NCI-H82 (cell line): ENCODE results near the gene MAP2.
A peak's percentile ranks its signal among the peaks of the same experiment; 100 is the strongest.

ENCODE experiments used
- DNase-seq: peaks from one replicate; lab custom pipeline; 2025; lab: John Stamatoyannopoulos, UW

The MAP2 gene

DNA sequence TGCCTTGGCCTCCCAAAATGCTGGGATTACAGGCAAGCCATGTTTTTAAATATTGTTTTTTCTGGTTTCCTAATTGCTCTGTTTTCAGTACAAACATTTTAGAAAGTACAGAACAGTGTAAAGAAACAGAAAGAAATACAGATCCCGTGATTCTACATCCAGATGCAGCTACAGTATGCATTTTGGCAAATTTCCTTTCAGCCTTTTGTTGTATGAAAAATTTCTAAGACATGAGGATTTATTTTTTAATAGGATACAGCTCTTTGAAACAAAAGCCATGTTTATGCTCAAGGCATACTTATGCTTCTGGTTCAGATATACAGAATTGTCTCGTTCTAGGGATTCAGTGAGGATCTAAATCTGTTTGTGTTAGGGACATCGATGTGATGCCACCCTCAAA lies 109.5 kb downstream of the MAP2 start:
- DNase-seq = no peak

DNA sequence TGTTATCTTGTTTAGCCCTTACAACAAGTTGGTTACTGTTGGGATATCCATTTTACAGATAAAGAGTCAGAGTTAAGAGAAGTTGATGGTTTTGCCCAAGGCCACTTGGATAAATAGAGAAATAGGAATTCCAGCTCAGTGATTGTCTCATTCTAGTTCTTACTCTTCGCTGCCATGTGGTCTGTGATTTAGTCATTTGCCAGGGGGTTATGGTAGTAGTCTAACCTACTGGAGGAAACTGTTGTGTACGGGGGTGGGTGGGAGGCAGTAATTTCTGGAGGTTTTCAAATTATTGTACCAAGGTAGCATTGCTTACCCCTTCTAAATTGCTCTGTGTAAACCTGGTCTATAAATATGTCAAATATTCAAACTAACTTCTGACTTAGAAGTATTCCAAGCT lies 110.4 kb downstream of the MAP2 start:
- no peak for DNase-seq

DNA sequence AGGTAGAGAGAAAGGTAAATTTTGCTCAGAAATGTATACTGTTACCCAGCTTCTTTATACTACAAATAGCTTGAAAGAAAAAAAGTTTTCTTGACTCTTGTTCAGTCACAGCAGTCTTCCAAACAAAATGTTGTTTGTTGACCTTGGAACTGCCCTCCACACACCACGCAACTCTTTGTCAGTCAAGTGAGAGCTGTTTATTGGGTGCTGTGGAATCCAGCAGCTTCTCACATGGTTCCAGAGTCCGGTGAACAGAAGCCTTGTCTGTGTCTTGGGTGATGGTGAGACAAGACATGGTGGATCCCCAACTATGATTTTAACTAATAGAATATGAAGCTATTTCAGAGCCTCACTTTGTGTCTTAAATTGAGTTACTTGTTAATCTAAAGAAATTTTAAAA lies 112.5 kb downstream of the MAP2 start:
- DNase-seq = no peak

DNA sequence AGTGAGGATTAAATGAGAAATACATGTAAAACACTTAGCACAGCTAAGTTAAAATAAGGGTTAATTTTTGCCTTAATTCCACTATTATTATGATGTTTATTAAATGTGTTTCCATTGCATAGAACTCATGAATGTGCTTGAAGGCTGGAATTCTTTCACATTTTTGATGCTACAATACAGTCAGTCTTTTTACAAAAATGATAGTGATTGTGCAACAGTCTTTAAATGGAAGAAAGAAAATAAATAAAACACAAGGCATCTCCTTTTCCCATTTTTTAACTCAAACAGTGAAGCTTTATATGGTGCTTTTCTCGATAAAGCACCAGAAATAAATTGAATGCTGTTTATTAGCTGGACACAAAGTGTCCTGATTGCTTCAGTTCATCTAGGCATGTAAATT lies 123.9 kb downstream of the MAP2 start:
- no peak for DNase-seq

DNA sequence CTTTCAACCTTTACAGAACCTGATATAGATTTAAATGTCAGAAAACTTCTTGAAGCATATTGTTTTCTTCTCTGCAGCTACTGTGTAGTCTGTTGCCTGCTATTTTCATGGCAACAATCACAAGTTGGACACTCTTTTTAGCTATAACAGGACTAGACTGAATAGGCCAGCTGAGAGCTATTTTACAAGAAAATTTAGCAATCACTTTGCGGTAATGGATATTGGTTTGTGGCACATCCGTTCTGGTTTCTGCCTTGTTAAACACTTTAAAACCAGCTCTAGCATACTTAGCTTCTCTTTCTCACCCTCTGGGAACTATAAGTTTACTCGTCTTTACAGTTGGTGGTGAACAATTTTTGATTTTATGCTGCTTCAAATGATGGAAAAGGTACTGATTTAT lies 125.7 kb downstream of the MAP2 start:
- DNase-seq = no peak

DNA sequence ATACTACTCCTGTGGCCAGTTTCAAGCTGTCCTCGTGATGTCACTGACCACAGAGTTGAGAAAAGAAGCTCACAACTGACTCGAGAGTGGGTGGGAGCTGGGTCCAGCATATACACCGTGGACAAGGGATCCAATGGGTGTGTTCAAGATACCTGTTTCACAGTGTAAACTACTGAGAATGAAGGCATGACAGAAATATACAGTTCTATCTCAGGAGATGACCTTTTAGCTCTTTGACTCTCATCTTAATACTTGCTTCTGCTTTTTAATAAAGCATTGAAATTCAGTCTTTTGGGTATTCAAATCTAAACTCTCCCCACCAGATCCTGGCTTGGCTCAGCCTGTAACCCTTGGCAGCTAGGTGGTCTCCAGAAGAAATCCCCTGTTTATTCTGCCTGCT lies 130.1 kb downstream of the MAP2 start:
- no peak for DNase-seq

DNA sequence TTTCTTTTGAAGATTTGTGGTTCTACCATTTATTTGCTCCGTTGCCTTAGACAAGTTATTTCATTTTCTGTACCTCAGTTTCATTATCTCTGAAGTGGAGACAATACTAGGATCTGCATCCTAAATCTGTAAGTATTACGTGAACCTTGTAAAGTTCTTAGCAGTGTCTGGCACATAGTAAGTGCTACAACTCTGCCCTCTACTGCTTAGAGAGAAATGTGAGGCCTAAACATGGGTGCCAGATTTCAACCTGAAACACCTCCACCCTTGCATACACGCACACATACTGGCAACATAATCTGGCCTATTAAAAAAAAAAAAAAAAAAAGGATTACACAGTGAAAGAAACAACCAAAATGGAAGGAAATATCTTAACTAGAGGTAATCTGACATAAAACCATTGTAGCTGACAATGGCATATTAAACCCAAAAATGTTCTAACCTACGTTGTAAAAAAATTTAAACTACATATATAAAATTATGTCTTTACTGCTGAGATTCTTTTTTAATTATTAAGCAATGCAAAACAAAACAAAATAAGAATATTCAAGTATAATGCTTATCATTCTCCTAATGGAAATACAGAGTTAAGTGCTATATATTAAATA lies 132.6 kb downstream of the MAP2 start:
- DNase-seq = peak; percentile 70

DNA sequence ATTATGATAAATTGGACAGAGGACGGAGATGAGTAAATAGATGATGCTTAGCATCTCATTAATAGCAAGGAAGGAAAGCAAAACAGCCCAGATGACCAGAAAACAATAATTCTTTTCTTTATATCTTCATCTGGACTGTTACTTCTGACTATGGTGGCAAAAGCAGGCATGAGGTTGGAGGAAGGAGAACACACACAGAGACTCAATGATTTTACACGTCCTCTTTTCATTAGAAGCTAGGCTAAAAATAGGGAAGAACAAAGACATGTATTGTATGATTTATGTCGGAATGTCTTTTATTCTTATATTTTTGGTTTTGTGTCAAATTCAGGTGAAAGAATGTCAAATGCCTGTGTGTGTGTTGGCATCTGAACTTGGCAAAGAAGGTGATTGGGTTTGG lies 137.1 kb downstream of the MAP2 start:
- DNase-seq = no peak

DNA sequence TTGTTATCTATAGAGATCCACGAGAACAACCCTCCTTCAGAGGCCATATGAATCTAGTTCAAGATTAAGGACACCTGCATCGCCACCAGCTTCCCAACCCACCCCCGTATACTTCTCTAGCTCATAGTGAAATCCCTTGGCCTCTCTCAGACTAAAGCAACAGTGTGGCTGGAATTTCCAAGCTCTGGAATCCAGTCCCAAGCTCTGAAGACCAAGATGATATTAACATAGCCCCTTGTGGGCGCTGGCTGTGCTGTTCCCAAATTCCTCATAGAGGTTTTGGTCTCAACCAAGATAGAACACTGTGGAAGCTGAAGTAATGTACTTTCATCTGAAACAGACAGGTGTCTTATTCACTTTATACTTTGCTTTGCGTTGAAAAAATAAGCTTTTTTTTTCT lies 139.6 kb downstream of the MAP2 start:
- DNase-seq = no peak

DNA sequence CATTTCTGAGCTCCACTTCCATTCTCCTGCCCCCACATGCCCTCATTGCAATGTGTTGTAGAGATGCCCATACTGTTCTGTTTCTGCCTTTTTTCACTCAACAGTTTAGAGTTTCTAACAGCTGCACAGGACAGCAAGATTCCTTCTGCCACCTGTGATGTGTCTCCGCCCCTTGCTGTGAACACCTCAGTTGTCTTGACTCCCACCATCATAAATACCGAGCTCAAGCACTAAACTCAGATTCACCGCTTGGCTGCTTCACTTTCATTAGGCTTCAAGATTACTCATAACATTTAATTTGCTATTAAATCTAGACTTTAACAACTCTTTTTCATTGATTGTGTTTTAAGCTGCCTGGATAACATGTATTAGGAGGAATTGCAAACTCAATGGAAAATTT lies 141.0 kb downstream of the MAP2 start:
- no peak for DNase-seq

DNA sequence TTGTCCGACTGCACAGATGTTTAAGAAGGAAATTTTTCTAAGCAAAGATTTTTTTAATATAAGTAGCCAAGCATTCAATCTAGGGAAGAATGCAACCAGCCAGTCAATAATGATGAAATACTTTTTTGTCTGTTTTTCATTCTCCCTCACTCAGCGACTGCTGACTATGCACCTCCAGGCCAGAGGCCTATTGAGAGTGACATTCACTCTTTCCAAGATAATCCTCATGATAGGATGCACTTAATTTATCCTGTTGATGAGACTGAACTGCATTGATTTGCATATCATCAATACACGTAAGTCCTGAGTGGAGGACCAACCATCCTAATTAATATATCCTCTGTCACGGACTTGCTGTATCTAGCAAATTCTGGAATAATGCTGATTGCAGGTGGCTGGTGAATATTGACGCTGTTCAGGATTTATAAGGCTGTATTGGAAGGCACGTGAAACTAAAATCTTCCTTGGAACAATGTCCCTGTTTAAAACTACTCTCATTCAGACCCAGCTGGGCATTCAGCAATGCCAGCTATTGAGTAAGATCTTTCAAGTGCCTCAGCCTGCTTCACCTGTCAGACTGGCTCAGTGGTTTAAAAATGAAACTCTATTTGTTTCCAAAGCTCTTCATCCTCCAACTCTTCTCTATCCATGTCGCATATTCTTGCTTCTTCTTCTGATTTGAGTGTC lies 142.2 kb downstream of the MAP2 start:
- DNase-seq = no peak

DNA sequence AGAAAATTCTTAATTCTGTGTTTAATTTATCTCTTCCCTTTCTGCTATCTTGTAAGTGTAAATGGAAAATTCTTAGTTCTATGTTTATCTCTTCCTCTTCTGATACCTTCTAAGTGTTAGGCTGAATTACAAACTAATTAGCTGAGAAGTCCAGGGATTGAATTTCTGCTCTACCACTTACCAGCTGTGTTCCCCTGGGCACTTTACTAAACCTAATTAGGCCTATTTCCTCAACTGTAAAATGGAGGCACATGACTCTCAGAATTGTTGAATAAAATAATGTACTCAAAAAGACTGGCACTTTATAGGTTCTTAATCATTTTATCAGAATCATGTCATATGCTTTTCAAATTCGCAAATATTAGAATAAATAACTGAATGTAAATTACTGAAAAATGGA lies 146.3 kb downstream of the MAP2 start:
- peak; percentile 57 for DNase-seq

DNA sequence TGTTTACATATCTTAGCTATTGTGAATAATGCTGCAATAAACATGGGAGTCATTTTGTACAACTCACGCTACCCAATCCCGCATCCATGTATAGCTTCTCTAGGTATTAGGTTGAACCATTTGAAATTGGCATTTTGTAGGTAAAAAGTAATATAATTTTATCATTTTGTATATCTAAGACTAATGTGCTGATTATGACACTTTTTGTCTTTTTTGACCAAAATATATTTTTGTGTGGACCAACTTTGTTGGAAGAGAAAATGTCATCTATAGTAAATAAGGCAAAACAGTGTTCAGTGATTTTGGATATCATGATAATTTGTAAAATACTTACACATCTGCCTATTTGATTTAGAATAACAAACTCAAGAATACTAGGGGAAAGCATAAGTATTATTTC lies 150.7 kb downstream of the MAP2 start:
- no peak for DNase-seq

DNA sequence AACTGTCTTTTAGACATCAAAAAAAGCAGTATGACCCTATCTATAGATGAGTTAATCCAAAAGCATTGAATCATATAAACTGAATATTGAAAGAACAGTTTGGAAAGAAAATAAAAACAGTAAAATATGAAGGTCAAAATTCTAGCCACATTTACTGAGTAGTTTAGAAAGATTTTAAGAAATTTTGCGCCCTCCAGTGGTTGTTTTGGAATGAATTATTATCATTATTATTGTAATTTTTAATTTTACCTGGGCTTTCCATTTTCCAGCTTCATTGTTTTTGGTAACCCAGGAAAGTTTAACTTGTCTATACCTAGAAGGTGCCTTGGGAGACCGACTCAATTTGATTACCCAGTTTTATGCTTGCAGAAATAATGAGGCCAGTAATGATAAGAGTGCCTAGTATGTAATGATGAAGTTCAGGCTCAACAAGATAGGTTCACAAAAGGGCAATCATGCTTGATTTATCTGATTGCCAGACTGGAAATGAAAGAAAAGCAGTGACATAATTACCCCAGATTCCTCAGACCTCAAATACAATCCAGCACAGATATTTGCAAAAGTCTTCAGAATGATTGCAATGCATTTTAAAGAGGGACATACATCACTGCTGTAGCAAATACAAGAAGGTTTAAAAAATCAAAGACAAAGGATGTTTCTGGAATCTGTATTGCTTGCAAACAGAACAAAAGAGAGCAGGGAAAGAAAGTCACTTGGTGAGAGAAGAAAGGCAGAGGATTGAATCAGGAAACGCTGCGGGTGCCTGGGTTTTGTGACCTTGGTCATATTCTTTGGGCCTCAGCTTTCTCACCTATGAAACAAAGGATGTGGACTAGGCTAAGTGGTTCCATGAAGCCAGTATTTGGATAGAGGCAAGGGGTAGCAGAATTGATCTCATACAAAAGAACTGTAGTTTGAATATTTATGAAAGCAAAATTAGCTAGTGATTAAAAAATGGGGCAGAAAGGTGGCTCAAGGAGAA lies 153.8 kb downstream of the MAP2 start:
- peak; percentile 47 for DNase-seq

DNA sequence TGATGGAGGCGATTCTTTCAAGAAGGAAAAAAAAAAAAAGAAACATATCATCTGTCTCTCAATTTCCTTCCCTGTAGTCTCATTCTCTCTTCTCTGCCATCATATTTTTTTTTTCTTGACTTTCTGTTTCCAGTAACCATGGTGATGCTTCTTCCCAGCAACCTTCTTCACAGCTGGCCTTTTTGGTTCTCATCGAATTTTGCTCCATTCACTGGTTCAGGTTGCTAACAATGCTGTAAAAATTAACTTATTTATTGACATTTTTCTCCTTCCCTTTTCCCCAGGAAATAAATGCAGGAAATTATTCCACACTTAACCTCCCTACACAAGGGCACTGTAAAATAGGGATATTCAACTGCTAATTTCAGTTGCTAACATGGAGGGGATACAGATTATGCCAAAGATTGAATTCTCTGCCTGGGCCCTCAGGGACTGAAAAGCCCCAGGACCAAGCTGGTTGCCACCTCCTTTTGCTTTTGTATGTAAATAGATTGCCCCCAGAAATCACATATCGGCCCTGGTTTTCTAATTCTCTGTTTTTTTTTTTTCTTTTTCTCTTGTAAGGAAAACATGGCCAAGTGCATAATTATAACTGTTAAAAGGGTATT lies 154.7 kb downstream of the MAP2 start:
- DNase-seq = peak; percentile 33

DNA sequence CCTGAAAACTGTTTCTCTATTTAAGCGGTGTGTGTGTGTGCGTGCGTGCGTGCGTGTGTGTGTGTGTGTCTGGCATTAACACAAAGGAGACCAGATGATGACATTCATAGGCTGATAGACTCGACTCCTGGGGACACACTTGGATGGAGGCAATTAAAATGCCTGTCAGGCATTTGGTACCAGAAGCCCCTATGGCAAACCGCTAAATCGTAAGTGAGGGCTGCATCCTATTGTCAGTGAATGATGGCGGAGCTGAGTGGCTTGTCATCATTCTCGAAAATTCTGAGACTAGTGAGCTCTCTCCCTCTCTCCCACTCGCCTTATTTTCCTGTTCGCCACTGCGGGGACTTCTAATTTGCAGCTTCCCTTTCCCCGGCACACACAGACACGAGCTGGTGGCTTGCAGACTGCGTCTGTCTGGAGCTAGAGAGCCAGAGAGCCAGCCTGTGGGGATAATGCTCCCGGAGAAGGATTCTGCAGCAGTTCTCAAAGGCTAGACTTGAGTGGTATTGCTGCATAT lies 155.4 kb downstream of the MAP2 start:
- DNase-seq = peak; percentile 89

DNA sequence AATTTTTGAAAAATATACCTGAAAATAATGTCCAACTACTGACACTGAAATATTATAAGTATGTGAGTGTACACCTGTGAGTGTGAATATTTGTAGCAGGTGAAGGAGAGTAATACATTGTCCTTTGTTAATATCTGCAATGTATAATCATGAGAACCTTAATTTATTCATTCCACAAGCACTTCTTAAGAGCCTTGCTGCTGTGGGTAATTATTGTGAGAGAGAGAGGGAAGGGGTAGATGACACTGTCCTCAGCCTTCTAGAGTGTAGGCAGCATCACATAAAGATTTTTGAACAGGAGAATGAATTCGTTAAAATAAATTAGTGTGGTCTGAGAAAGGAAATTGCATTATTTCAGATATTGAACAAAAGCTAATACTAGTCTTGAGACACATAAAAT lies 157.2 kb downstream of the MAP2 start:
- no peak for DNase-seq

DNA sequence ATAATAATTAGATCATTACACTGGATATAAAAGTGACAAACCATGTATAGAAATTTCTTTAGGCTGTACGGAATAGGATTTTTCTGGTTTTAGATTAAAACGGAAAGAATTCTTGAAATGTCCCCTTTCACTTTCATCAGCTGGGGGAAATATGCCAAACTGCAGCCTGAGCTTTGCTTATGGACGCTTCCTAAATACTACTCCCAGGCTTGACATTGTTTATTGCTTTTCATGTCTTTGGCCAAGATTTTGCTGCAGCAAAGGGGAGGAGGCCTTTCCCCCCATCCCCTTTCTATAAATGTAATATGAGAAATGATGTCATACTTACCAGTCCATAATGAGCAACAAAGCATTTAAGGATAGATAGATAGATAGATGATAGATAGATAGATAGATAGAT lies 158.4 kb downstream of the MAP2 start:
- no peak for DNase-seq

DNA sequence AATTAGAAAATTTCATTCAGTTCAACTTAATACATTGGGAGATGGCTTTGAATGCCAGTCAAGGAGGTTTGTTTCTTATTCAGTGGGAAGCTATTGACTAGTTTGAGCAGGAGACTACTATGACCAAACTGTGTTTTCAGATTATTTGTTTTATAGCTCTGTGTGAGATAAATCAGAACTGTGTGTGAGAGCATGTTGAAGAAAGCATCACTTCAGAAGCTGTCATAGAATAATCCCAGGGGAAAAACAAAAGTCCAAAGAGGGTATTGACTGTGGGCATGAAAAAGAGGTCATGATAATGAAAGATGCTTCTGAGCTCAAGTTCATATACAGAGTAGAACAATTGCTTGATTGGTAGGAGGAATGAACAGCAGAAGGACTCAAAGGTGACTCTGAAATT lies 160.6 kb downstream of the MAP2 start:
- DNase-seq = no peak

DNA sequence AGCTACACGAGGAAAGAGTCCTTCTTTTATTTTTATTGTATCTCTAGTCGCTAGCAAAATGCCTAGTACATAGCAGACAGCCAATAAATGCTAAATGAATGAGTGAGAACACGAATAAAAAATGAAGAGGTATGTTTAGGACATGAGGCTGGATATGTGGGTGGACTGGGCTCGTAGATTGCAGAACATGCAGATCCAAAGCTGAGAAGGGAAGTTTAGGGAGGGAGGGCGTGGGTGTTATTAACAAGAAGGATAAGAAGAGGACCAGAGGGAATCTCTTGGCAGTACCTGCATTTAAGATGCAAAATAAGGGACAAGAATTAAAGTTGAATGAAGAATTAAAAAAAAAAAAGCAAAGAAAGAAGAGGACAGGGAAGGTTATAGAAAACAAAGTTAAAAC lies 161.1 kb downstream of the MAP2 start:
- DNase-seq = no peak

DNA sequence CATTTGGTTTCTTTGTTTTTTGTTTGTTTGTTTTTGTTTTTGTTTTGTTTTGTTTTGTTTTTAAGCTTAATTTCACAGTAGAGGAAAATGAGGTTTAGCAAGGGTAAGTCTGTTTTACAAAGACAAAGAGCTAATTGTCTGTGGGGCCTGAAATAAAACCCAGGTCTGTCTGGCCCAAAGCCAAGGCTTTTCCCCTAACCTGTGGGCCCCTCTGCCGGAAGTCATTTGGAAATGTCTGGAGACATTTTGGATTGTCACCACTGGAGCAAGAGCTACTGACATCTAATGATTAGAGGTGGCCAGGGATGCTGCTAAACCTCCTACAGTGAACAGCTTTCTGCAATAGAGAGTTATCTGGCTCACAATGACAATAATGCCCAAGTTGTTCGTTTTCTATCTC lies 167.2 kb downstream of the MAP2 start:
- peak; percentile 40 for DNase-seq

DNA sequence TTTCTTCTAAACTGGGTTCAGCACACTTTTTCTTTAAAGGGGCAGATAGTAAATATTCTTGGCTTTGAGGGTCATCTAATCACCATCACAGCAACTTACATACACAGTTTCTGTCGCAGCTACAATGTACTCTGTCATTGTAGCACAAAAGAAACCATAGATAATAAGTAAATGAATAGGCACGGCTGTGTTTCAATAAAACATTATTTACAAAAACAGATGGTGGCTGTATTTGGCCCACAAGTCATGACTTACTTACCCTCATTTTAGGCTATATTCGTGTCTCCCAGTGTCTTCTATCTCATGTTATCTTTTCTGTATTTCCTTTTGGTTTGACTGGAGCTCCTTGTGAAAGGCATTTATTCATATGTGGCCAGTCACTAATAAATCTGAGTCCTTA lies 168.3 kb downstream of the MAP2 start:
- DNase-seq = no peak
